Epithelial cell of esophagus (primary cell): ENCODE data around the gene FHL2.
A peak's percentile ranks its signal among the peaks of the same experiment; 100 is the strongest.

Experiments
- DNase-seq: peaks from one replicate; pipeline ENCODE4 v3.0.0; 2010; ENCODE audit warnings: low read depth
- H3K4me3 ChIP-seq: 2 replicates; pipeline ENCODE4 v1.5.1; 2011; ENCODE audit warnings: mild to moderate bottlenecking, low read length, control low read depth
- TF ChIP-seq, protein P1 (sequence below): IDR thresholded peaks from 2 replicates; pipeline ENCODE4 v1.5.1; 2011; ENCODE audit warnings: low read depth, mild to moderate bottlenecking, low read length, control low read depth, inconsistent platforms; ENCODE audit not compliant: insufficient read depth; ENCODE audit errors: missing control alignments

Gene FHL2

DNA sequence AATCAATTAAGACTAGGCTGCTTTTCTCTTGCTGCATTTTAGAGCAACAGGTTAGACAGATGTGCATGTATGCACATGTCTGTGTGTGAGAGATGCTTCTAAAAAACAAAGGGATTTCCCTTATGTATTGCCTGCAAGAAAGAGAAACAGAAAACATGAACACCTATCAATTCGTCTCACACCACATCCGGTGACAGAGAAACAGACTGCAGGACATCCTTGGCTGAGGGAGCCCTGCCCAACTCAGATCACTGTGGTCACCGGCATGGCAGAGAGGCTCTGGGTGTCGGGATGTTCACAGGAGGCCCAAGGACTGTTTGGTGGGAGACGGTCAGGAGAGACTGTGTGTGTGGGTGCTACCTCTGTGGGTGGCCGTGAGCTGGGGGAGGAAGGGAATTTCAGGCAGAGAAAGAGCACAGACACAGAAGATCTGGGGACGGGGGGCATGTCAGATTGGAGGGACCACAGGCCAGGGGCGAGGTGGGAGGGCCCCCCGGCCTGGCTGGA, 24.9 kb downstream of the FHL2 start:
- TF ChIP-seq, protein P1, sequence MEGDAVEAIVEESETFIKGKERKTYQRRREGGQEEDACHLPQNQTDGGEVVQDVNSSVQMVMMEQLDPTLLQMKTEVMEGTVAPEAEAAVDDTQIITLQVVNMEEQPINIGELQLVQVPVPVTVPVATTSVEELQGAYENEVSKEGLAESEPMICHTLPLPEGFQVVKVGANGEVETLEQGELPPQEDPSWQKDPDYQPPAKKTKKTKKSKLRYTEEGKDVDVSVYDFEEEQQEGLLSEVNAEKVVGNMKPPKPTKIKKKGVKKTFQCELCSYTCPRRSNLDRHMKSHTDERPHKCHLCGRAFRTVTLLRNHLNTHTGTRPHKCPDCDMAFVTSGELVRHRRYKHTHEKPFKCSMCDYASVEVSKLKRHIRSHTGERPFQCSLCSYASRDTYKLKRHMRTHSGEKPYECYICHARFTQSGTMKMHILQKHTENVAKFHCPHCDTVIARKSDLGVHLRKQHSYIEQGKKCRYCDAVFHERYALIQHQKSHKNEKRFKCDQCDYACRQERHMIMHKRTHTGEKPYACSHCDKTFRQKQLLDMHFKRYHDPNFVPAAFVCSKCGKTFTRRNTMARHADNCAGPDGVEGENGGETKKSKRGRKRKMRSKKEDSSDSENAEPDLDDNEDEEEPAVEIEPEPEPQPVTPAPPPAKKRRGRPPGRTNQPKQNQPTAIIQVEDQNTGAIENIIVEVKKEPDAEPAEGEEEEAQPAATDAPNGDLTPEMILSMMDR, result no peak
- DNase-seq, result peak; percentile 65
- H3K4me3 ChIP-seq, result no peak overlapping the region

DNA sequence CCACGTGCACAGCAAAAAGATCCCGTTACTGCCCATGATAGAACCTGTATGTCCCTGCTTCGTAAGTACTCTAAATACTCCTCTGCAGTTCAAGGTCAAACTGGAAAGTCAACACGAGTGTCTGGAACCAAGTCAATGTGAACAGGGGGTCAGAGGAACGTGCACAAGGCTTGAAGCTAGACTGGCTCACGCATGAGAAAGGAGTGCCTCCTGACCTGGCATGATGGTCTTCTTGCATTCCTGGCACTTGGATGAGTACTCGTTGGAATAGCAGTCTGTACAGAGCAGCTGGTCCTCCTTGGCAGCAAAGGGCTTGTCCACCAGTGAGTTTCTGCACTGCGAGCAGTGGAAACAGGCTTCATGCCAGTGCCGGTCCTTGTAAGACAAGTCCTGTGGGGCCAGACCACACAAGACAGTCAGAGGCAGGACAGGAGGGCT, 25.5 kb downstream of the FHL2 start:
- no peak overlapping the region for H3K4me3 ChIP-seq
- TF ChIP-seq, protein P1, result no peak
- DNase-seq, result no peak

DNA sequence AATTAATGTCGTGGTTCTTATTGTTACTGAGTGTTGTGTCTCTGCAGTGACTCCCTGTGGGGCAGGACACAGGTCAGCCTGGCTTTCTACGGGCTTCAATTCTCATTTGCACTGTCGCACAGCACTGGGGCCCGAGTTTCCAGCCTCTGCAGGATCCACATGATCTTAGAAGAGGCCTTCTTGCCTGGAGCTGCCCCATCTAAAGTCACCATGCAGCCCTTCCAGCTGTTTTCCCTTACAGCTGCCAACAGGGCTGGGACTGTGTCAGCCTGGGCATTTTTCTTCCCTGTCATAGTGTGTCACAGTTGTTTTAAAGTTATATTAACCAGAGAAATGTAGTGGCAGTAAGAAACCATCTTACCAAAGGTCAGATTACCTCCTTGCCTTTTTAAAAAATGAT, 27.0 kb downstream of the FHL2 start:
- DNase-seq, result no peak
- no peak overlapping the region for H3K4me3 ChIP-seq
- TF ChIP-seq, protein P1, result no peak

DNA sequence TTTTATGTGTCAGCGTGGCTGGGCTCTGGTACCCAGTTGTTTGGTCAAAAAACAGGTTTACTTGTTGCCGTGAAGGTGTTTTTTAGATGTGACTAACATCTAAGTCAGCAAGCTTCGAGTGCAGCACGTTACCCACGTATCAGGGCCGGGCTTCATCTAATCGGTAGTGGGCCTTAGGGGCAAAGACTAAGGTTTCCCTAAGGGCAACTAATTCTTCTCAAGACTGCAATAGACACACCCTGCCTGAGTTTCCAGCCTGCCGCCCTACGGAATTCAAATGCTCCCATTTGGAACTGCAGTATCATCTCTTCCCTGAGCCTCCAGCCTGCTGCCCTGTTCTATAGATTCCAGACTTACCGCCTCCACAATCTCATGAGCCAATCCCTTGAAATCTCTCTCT, 27.7 kb downstream of the FHL2 start:
- TF ChIP-seq, protein P1, result no peak
- peak; percentile 85 for DNase-seq
- H3K4me3 ChIP-seq, result no peak overlapping the region

DNA sequence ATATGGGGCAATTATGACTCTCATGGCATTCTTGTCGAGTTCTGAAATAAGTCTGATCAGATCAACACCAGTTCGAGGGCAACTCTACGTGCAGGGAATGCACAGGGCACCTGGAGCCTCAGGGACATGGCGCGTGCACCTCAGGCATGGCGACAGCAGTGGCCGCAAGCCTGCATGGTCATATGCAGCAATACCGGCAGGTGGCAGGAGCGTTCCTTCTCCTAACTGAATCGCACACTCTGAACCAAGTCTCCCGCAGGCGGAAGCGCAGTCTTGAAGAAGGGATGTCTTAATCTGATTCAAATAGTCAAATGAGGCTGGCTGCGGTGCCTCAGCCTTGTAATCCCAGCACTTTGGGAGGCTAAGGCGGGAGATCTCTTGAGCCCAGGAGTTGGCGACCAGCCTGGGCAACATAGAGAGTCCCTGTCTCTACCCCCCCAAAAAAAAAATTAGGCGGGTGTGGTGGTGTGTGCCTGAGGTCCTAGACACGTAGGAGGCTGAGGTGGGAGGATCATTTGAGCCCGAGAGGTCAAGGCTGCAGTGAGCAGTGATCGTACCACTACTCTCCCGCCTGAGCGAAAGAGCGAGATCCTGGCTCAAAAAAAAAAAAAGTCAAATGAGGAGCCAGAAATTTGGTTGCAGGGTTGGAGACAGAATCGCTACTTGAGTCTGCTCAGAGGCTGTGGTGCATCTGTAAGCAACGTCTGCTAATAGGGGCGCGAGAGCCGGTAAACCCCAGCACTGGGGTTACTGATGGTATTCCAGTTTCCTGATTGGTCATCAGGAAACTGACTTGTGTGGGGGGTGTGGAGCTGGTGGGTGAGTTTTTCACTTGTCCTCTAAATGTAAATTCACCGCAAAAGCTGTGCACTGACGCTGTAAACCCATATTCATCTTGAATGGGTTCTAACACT, 28.8 kb downstream of the FHL2 start:
- DNase-seq, result peak; percentile 90
- TF ChIP-seq, protein P1, result peak; percentile 92
- no peak overlapping the region for H3K4me3 ChIP-seq

DNA sequence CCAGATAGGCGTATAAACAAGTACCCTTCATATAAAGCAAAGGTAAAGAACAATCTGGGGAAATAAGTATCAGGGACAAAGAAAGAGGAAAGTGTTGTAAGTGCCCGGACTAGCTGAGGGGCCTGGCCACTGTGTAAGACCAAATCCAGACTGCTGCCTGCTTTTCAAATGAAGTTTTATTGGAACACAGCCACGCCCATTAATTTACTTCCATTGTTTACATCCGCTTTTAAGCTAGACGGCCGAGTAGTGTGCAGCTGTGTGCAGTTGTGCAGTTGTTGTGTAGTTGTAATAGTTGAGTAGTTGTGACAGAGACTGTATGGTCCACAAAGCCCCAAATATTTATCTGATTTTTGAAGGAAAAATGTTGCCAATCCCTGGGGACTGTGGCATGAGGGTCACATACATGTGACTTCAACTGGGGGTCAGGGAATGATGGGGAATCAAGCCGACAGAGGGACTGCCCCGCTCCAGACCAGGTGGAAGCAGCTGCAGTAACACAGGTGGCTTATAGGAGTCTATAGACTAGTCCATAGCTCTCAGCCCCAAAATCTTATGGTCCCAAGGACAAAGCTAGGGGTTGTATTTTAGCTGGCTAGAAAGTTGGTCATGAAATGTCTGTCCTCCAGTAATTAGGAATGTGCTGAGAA, 30.0 kb downstream of the FHL2 start:
- H3K4me3 ChIP-seq, result no peak overlapping the region
- TF ChIP-seq, protein P1, result no peak
- no peak for DNase-seq

DNA sequence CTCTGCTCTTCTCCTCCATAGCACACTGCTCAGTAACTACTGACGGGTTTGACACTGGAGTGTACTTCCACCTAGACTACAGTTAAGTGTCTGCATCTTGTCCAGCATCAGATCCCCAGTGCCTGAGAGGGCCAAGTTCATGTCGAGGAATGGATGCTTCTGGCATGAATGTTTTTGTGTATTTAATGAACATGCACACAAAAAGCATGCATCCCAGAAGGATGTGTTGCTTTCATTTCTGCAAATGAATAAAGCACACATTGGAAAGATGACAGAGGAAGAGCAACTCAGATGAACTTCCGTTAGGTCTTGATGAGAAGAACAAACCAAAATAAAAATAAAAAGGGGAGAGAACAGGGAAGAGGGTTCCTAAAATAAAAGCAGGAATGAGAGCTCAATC, 33.6 kb downstream of the FHL2 start:
- TF ChIP-seq, protein P1, result no peak
- H3K4me3 ChIP-seq, result no peak overlapping the region
- DNase-seq, result no peak
